Measurements from ENCODE around the gene LSAMP. TPM values are rescaled to one million over a fixed set of nuclear protein-coding genes. Genes with fewer than 3 reads are reported as not detected.

Gene LSAMP
- total RNA-seq, 1 donor = 3.3 TPM

DNA sequence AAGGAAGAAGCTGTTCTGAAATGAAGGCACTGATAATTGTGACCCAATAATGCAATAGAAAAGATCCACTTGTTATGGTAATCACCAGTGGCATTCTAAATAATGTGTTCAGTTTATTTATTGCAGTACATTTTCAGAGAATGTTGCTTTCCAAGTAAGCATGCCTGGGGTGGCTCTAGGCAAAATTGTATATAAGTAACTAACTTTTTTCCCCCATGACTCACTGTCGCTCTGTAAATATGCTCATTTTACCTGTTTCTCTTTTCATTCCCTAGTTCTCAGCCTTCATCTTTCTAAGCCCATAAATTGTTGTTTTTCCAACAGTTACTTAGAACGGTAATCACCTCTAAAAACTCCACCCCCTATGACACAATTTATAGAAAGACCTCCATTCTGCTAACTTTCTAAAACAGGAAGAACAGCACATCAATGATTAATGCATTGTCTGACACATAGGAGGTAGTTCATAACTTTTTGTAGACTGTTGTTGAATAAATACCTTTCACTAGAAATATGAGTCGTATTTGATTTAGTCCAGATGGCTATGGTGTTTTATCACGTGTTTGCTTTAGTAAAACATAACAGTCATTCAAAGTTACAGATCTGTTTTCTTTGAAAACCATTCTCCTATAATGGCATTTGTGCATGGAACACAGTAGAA is 143.1 kb downstream of the LSAMP start:
- H3K27ac ChIP-seq (ENCODE audit: low read depth, low read length) = no peak overlapping the region
- H3K4me1 ChIP-seq (ENCODE audit: insufficient read depth, low read length) = no peaks in the 10 kb centered on the region
- no peaks in the 10 kb centered on the region for H3K79me2 ChIP-seq (ENCODE audit: insufficient read depth, low read length)
- no peaks in the 10 kb centered on the region for H3K27me3 ChIP-seq (ENCODE audit: insufficient read depth, low read length)
- no peak overlapping the region for H2AFZ ChIP-seq (ENCODE audit: low read length)
- H3K4me2 ChIP-seq (ENCODE audit: insufficient read depth, low read length) = no peak overlapping the region
- no peaks in the 10 kb centered on the region for H4K20me1 ChIP-seq (ENCODE audit: insufficient read depth, low read length)
- DNase-seq (ENCODE audit: insufficient read length, low spot score, missing footprints) = no peak
- no peaks in the 10 kb centered on the region for H3K36me3 ChIP-seq (ENCODE audit: insufficient read depth, low read length)
- H3K4me3 ChIP-seq (ENCODE audit: insufficient read depth, low read length) = no peak overlapping the region
- TF ChIP-seq, protein P1, sequence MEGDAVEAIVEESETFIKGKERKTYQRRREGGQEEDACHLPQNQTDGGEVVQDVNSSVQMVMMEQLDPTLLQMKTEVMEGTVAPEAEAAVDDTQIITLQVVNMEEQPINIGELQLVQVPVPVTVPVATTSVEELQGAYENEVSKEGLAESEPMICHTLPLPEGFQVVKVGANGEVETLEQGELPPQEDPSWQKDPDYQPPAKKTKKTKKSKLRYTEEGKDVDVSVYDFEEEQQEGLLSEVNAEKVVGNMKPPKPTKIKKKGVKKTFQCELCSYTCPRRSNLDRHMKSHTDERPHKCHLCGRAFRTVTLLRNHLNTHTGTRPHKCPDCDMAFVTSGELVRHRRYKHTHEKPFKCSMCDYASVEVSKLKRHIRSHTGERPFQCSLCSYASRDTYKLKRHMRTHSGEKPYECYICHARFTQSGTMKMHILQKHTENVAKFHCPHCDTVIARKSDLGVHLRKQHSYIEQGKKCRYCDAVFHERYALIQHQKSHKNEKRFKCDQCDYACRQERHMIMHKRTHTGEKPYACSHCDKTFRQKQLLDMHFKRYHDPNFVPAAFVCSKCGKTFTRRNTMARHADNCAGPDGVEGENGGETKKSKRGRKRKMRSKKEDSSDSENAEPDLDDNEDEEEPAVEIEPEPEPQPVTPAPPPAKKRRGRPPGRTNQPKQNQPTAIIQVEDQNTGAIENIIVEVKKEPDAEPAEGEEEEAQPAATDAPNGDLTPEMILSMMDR (IDR thresholded peaks at IDR 0.05; ENCODE audit: extremely low read depth, low read depth, low read length) = no peak
- H3K9me3 ChIP-seq (ENCODE audit: low read depth, low read length) = no peaks in the 10 kb centered on the region

DNA sequence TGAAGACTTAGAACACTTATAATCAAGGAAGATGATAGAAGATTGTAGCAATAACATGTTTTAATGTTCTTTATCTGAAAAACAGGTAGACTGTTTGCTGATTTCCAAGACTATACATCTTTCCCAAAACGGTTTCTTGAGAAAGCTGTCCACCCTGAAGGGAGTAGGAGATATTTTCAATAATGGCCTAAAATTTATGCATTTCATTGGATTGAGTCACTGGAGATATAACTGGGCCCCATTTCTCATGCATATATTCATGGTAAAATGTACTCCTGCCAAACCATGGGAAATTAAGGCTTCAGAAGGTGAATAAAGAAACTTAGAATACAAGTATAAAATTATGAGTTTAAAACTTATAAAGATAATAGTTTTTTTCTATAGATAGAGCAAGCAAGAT is 143.9 kb downstream of the LSAMP start:
- Histone ChIP-seq H3K4me1 (ENCODE audit: insufficient read depth, low read length) (no peaks in the 10 kb centered on the region), H3K27ac (ENCODE audit: low read depth, low read length) (no peak overlapping the region), H3K9me3 (ENCODE audit: low read depth, low read length) (no peaks in the 10 kb centered on the region), H2AFZ (ENCODE audit: low read length) (no peak overlapping the region), H4K20me1 (ENCODE audit: insufficient read depth, low read length) (no peaks in the 10 kb centered on the region), H3K4me2 (ENCODE audit: insufficient read depth, low read length) (no peak overlapping the region), H3K36me3 (ENCODE audit: insufficient read depth, low read length) (no peaks in the 10 kb centered on the region), H3K4me3 (ENCODE audit: insufficient read depth, low read length) (no peak overlapping the region), H3K79me2 (ENCODE audit: insufficient read depth, low read length) (no peaks in the 10 kb centered on the region), H3K27me3 (ENCODE audit: insufficient read depth, low read length) (no peaks in the 10 kb centered on the region)
- TF ChIP-seq, protein P1 (IDR thresholded peaks at IDR 0.05; ENCODE audit: extremely low read depth, low read depth, low read length) = no peak
- DNase-seq (ENCODE audit: insufficient read length, low spot score, missing footprints) = no peak

DNA sequence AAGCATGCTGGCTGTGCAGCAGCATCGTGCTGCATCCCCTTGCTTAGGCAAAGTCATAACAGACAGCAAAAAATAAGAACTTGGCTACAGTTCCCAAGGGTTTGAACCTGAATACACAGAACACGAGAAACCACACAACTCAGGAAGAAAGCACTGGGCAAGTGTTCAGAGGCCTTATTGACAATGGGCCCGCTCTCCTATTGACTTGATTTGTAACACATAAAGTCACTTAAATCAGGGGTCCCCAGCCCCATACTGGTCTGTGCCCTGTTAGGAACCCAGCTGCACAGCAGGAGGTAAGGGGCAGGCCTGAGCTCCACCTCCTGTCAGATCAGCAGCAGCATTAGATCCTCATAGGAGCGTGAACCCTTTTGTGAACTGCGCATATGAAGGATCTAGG is 145.1 kb downstream of the LSAMP start:
- H3K27ac ChIP-seq (ENCODE audit: low read depth, low read length) = no peak overlapping the region
- H3K9me3 ChIP-seq (ENCODE audit: low read depth, low read length) = no peaks in the 10 kb centered on the region
- no peaks in the 10 kb centered on the region for H4K20me1 ChIP-seq (ENCODE audit: insufficient read depth, low read length)
- no peaks in the 10 kb centered on the region for H3K79me2 ChIP-seq (ENCODE audit: insufficient read depth, low read length)
- no peak overlapping the region for H3K4me2 ChIP-seq (ENCODE audit: insufficient read depth, low read length)
- no peak for DNase-seq (ENCODE audit: insufficient read length, low spot score, missing footprints)
- no peak overlapping the region for H3K4me3 ChIP-seq (ENCODE audit: insufficient read depth, low read length)
- no peak overlapping the region for H2AFZ ChIP-seq (ENCODE audit: low read length)
- no peaks in the 10 kb centered on the region for H3K4me1 ChIP-seq (ENCODE audit: insufficient read depth, low read length)
- H3K27me3 ChIP-seq (ENCODE audit: insufficient read depth, low read length) = no peaks in the 10 kb centered on the region
- TF ChIP-seq, protein P1 (IDR thresholded peaks at IDR 0.05; ENCODE audit: extremely low read depth, low read depth, low read length) = no peak
- no peaks in the 10 kb centered on the region for H3K36me3 ChIP-seq (ENCODE audit: insufficient read depth, low read length)

DNA sequence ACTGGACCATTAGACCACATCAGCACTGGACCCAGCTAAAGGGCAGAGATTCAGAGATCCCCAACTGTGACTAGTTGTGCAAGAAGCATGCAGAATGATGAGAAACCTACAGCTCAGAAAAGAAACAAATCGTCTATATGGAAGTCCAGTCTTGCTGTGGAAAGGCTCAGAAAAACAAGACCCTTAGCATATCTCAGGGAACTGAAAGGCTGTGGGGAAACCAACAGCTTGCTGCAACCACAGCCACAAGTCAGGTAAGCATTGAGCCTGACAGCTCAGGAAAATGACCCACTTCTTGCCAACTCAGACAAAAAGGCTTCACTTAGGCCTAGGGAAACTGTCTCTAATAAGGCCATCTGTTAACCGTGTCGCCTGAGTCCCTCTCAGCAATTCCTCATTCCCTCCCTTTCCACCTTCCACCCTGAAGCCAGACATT is 145.6 kb downstream of the LSAMP start:
- H3K4me3 ChIP-seq (ENCODE audit: insufficient read depth, low read length) = no peak overlapping the region
- H3K79me2 ChIP-seq (ENCODE audit: insufficient read depth, low read length) = no peaks in the 10 kb centered on the region
- H3K4me2 ChIP-seq (ENCODE audit: insufficient read depth, low read length) = no peak overlapping the region
- no peaks in the 10 kb centered on the region for H3K9me3 ChIP-seq (ENCODE audit: low read depth, low read length)
- TF ChIP-seq, protein P1 (IDR thresholded peaks at IDR 0.05; ENCODE audit: extremely low read depth, low read depth, low read length) = no peak
- no peaks in the 10 kb centered on the region for H3K36me3 ChIP-seq (ENCODE audit: insufficient read depth, low read length)
- no peaks in the 10 kb centered on the region for H4K20me1 ChIP-seq (ENCODE audit: insufficient read depth, low read length)
- H3K4me1 ChIP-seq (ENCODE audit: insufficient read depth, low read length) = no peaks in the 10 kb centered on the region
- no peak overlapping the region for H3K27ac ChIP-seq (ENCODE audit: low read depth, low read length)
- no peak for DNase-seq (ENCODE audit: insufficient read length, low spot score, missing footprints)
- no peaks in the 10 kb centered on the region for H3K27me3 ChIP-seq (ENCODE audit: insufficient read depth, low read length)
- no peak overlapping the region for H2AFZ ChIP-seq (ENCODE audit: low read length)

All from osteoblast (primary cell).